Astrocyte (in vitro differentiated cells and primary cell): ENCODE data around the gene FYCO1.

Experiments
- CTCF ChIP-seq: IDR thresholded peaks from 2 replicates; pipeline ENCODE4 v1.5.1; 2011; ENCODE audit warnings: low read depth, mild to moderate bottlenecking, inconsistent platforms, low read length, moderate library complexity; ENCODE audit not compliant: insufficient read depth
- EZH2 ChIP-seq: IDR thresholded peaks from 2 replicates; pipeline ENCODE4 v1.6.1; 2012; ENCODE audit warnings: mild to moderate bottlenecking, low read length, inconsistent platforms; ENCODE audit not compliant: insufficient read depth

GRCh38 chr3:45960289-45960688, 35.3 kb downstream of the FYCO1 start:
- TF ChIP-seq CTCF = no peak
- TF ChIP-seq EZH2 = no peak
